Fibroblast of pulmonary artery (primary cell): ENCODE measurements around the gene JAK2.
"Not testable (repeated sequence)": the region's sequence is repeated elsewhere in the genome, so short reads cannot be mapped to it uniquely, and the experiment has no call there.

Experiments
- DNase-seq: peaks from one replicate; pipeline ENCODE4 v3.0.0-alpha.2; 2010; ENCODE audit warnings: low read depth
- H3K4me3 ChIP-seq: replicated peaks from 2 replicates; pipeline ENCODE4 v1.5.1; 2011; ENCODE audit warnings: low read depth, mild to moderate bottlenecking, control low read depth, low read length, moderate library complexity
- CTCF ChIP-seq: IDR thresholded peaks from 2 replicates; pipeline ENCODE4 v1.5.1; 2011; ENCODE audit warnings: mild to moderate bottlenecking, control low read depth, low read length, inconsistent platforms; ENCODE audit errors: missing control alignments

Gene JAK2

DNA sequence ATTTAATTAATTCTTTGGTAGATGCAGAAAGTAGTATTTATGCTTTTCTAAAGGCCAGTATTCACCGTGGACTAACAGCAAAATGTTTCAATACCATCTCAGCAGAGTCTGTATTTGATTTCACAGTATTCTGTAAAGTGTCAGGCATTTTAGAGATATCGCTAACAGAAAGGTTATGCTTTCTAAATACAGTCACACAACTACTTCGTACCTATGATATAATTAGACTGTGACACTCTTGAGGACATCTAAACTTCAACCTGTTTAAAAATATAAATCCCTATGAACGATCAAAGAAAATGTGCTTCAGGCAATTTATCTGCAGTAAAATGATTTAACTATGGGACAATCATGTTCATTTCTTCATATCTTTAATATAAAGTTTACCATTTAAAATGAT lies 41.7 kb upstream of the JAK2 start:
- DNase-seq, result no peak
- no peak for TF ChIP-seq CTCF
- no peak overlapping the region for H3K4me3 ChIP-seq

DNA sequence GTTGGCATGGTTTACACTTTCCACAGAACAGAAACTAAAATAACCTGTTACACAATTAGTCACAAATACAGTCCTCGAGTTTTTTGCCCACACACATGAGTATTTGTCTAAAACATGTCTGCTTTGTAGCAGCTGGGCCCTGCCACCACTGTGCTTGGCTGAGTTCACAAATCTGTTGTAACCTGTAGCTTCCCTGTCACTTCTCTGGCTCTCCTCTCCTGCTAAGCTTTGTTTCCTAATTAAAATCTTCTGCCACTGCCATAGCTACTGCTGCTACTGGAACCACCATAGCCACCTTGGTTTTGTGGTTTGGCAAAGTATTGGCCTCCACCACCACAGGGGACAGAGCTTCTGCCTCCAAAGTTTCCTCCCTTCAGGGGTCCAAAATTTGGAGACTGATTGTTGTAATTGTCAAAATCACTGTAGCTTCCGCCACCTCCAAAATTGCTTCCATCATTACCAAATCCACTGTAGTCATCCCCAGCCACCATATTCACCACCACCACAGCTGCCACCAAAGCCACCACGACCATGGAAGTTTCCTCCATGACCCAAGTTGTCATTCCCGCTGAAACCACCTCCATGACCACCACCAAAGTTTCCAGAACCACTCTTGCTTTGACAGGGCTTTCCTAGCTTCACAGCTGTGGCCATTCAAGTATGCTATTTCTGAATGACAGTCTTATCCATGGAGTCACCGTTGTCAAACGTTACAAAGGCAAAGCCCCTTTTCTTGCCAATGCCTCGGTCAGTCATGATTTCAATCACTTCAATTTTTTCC lies 40.5 kb upstream of the JAK2 start:
- not testable (repeated sequence) for DNase-seq, H3K4me3 ChIP-seq

GRCh38 chr9:4946937-4947336 lies 38.1 kb upstream of the JAK2 start:
- no peak for TF ChIP-seq CTCF
- H3K4me3 ChIP-seq, result no peak overlapping the region
- no peak for DNase-seq

GRCh38 chr9:4955836-4956235 lies 29.2 kb upstream of the JAK2 start:
- TF ChIP-seq CTCF, result no peak
- H3K4me3 ChIP-seq, result no peak overlapping the region
- DNase-seq, result peak; percentile 61

DNA sequence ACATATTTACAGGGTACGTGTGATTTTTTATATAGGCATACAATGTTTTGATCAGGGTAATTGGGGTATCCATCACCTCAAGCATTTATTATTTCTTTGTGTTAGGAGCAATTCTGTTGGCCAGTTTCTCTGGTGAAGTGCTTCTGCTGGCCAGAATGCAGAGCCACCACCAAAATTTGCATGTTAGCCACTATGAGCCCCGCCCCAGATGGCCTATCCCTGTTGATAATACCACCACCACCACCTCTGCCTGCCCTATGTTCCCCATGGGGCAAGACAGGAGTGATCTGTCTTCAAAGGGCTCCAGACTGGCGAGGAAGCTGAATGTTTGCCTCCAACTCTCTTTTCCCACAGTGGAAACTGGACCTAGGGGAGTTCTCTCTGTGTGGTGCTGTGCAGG lies 26.0 kb upstream of the JAK2 start:
- H3K4me3 ChIP-seq, result no peak overlapping the region
- no peak for TF ChIP-seq CTCF
- DNase-seq, result no peak

DNA sequence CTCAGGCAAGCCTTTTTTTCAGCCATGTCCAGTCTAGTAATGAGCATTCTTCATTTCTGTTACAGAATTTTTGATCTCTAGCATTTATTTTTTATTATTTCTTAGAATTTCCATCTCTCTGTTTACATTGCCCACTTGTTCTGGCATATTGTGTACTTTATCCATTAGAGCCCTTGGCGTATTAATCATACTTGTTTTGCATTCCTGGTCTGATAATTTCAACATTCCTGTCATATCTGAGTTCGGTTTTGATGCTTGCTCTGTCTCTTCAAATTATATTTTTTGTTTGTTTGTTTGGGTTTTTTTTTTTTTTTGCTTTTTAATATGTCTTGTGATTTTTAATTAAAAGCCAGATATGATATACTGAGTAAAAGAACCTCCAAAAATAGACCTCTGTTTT lies 23.0 kb upstream of the JAK2 start:
- no peak for TF ChIP-seq CTCF
- DNase-seq, result no peak
- H3K4me3 ChIP-seq, result no peak overlapping the region

DNA sequence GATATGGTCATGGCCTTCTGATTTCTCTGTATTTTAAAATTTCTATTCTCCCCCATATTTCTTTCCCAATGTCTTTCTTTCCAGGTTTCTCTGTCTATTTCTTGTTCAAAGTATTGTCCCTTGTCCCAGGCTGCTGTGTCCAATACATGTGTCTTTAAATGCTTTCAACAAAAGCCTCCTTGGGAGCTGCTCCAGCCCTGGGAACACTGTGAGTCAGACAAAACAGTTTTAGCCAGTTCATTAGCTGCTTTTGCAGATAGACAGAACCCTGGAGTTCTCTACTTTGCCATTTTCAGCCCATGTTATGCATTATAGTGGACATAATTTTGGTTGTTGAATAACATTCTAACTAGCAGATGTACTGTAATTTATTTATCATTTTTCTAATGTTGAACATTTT lies 20.5 kb upstream of the JAK2 start:
- no peak for TF ChIP-seq CTCF
- H3K4me3 ChIP-seq, result no peak overlapping the region
- DNase-seq, result no peak
